HuH-7.5 (cell line): ENCODE data around the gene AWAT2.
"Not testable (repeated sequence)": the region's sequence is repeated elsewhere in the genome, so short reads cannot be mapped to it uniquely, and the experiment has no call there.

Source experiments
- DNase-seq: peaks from one replicate; pipeline ENCODE4 v3.0.0; 2011; ENCODE audit warnings: low spot score

AWAT2 gene

GRCh38 chrX:70001269-70001668 is 48.5 kb downstream of the AWAT2 start:
- DNase-seq, result no peak

GRCh38 chrX:69998299-69998698 is 51.4 kb downstream of the AWAT2 start:
- not testable (repeated sequence) for DNase-seq

- no peak for DNase-seq
These were observed 53.6 kb downstream of the AWAT2 start for GRCh38 chrX:69996113-69996468.

GRCh38 chrX:69995362-69996112 is 54.2 kb downstream of the AWAT2 start:
- DNase-seq, result no peak

- no peak for DNase-seq
These were observed 56.2 kb downstream of the AWAT2 start for GRCh38 chrX:69993494-69993893.

- DNase-seq, result no peak
These were observed 58.1 kb downstream of the AWAT2 start for GRCh38 chrX:69991685-69992084.
